ENCODE data around the gene SYK. TPM values are rescaled to one million over a fixed set of nuclear protein-coding genes. Genes with fewer than 3 reads are reported as not detected.

The SYK gene
- total RNA-seq, 4 donors from 2014 or later: 6.7 to 22.2 (median 9.0) TPM

GRCh38 chr9:90860826-90861225, 59.2 kb downstream of the SYK start:
- no peak for TF ChIP-seq CTCF (IDR thresholded peaks at IDR 0.05)
- no peak for TF ChIP-seq POLR2A (IDR thresholded peaks at IDR 0.05)
- H3K27me3 ChIP-seq: no peaks in the 10 kb centered on the region
- H3K9me3 ChIP-seq: no peaks in the 10 kb centered on the region
- DNase-seq: no peak
- intact Hi-C loops (cut with DNase I; ENCODE audit: low total_unique reads): loop anchor here (10.0 kb wide), 1 partner anchor 1286 kb away; no protein-coding TSS in a partner anchor
- H3K36me3 ChIP-seq: no peaks in the 10 kb centered on the region
- H3K4me1 ChIP-seq: no peaks in the 10 kb centered on the region
- H3K4me3 ChIP-seq: no peak overlapping the region
- H3K27ac ChIP-seq: no peak overlapping the region

- H3K9me3 ChIP-seq: no peaks in the 10 kb centered on the region
Observed at GRCh38 chr9:90861380-90861779, 59.8 kb downstream of the SYK start.

GRCh38 chr9:90861826-90862740, 60.5 kb downstream of the SYK start:
- no peaks in the 10 kb centered on the region for H3K4me1 ChIP-seq
- H3K36me3 ChIP-seq: no peaks in the 10 kb centered on the region
- no peak for DNase-seq
- H3K27me3 ChIP-seq: no peaks in the 10 kb centered on the region
- no peaks in the 10 kb centered on the region for H3K9me3 ChIP-seq
- intact Hi-C loops (cut with DNase I; ENCODE audit: low total_unique reads): loop anchor here (10.0 kb wide), 1 partner anchor 1287 kb away; no protein-coding TSS in a partner anchor
- no peak overlapping the region for H3K4me3 ChIP-seq
- no peak overlapping the region for H3K27ac ChIP-seq
- no peak for TF ChIP-seq POLR2A (IDR thresholded peaks at IDR 0.05)
- no peak for TF ChIP-seq CTCF (IDR thresholded peaks at IDR 0.05)

More at GRCh38 chr9:90861380-90861779, 59.8 kb downstream of the SYK start:
- Histone ChIP-seq H3K27me3 (no peaks in the 10 kb centered on the region), H3K27ac (no peak overlapping the region), H3K4me3 (no peak overlapping the region), H3K4me1 (no peaks in the 10 kb centered on the region), H3K36me3 (no peaks in the 10 kb centered on the region)
- intact Hi-C loops (cut with DNase I; ENCODE audit: low total_unique reads): loop anchor here (10.0 kb wide), 1 partner anchor 1287 kb away; no protein-coding TSS in a partner anchor
- TF ChIP-seq POLR2A (IDR thresholded peaks at IDR 0.05) (no peak), CTCF (IDR thresholded peaks at IDR 0.05) (no peak)
- no peak for DNase-seq

- intact Hi-C loops (cut with DNase I; ENCODE audit: low total_unique reads): loop anchor here (10.0 kb wide), 1 partner anchor 1290 kb away; no protein-coding TSS in a partner anchor
Observed at GRCh38 chr9:90864779-90865178, 63.2 kb downstream of the SYK start.

More at GRCh38 chr9:90864779-90865178, 63.2 kb downstream of the SYK start:
- no peak overlapping the region for H3K27ac ChIP-seq
- no peaks in the 10 kb centered on the region for H3K4me1 ChIP-seq
- no peak for DNase-seq
- H3K27me3 ChIP-seq: no peaks in the 10 kb centered on the region
- no peaks in the 10 kb centered on the region for H3K36me3 ChIP-seq
- no peaks in the 10 kb centered on the region for H3K9me3 ChIP-seq
- no peak overlapping the region for H3K4me3 ChIP-seq
- no peak for TF ChIP-seq CTCF (IDR thresholded peaks at IDR 0.05)
- TF ChIP-seq POLR2A (IDR thresholded peaks at IDR 0.05): no peak
